H54 (cell line): ENCODE data around the gene ALOX15.
"Not testable (repeated sequence)": the region's sequence is repeated elsewhere in the genome, so short reads cannot be mapped to it uniquely, and the experiment has no call there.

Experiments used
- DNase-seq: peaks from one replicate; pipeline ENCODE4 v3.0.0; 2011; ENCODE audit warnings: low spot score, mixed read lengths; ENCODE audit not compliant: insufficient read length
- FAIRE-seq: peaks from 3 replicates; lab custom pipeline; 2011; peaks lifted over from hg19 to GRCh38; lab: Jason Lieb, UNC
- POLR2A ChIP-seq: IDR thresholded peaks from 2 replicates; pipeline ENCODE4 v1.6.1; 2011; ENCODE audit warnings: low read depth, mild to moderate bottlenecking, low read length

The ALOX15 gene

GRCh38 chr17:4636474-4637100 is 4.9 kb downstream of the ALOX15 start:
- no peak for DNase-seq
- TF ChIP-seq POLR2A, result no peak
- no peak for FAIRE-seq

- no peak for TF ChIP-seq POLR2A
- DNase-seq (no peak), FAIRE-seq (no peak)
Observed at GRCh38 chr17:4635823-4636375, 5.6 kb downstream of the ALOX15 start.

- FAIRE-seq, result no peak
- DNase-seq, result no peak
Observed at GRCh38 chr17:4634976-4635375, 6.5 kb downstream of the ALOX15 start.

GRCh38 chr17:4633643-4634042 is 7.8 kb downstream of the ALOX15 start:
- TF ChIP-seq POLR2A, result no peak
- FAIRE-seq (no peak), DNase-seq (no peak)

More at GRCh38 chr17:4634976-4635375, 6.5 kb downstream of the ALOX15 start:
- no peak for TF ChIP-seq POLR2A

GRCh38 chr17:4632581-4632920 is 8.9 kb downstream of the ALOX15 start:
- no peak for TF ChIP-seq POLR2A
- DNase-seq (no peak), FAIRE-seq (no peak)

GRCh38 chr17:4631836-4632580 is 9.5 kb downstream of the ALOX15 start:
- FAIRE-seq (no peak), DNase-seq (peak; percentile 35)
- no peak for TF ChIP-seq POLR2A

GRCh38 chr17:4631431-4631830 is 10.0 kb downstream of the ALOX15 start:
- no peak for TF ChIP-seq POLR2A
- no peak for FAIRE-seq
- DNase-seq, result no peak

- no peak for TF ChIP-seq POLR2A
- FAIRE-seq (no peak), DNase-seq (no peak)
Observed at GRCh38 chr17:4626734-4627256, 14.7 kb downstream of the ALOX15 start.

GRCh38 chr17:4625181-4625617 is 16.3 kb downstream of the ALOX15 start:
- DNase-seq (no peak), FAIRE-seq (no peak)
- no peak for TF ChIP-seq POLR2A

GRCh38 chr17:4624451-4624911 is 17.0 kb downstream of the ALOX15 start:
- not testable (repeated sequence) for DNase-seq, FAIRE-seq

GRCh38 chr17:4623249-4623648 is 18.2 kb downstream of the ALOX15 start:
- FAIRE-seq (no peak), DNase-seq (no peak)
- no peak for TF ChIP-seq POLR2A

- no peak for TF ChIP-seq POLR2A
- DNase-seq (no peak), FAIRE-seq (no peak)
Observed at GRCh38 chr17:4622375-4622774, 19.1 kb downstream of the ALOX15 start.

- FAIRE-seq, result no peak
Observed at GRCh38 chr17:4620531-4621101, 20.9 kb downstream of the ALOX15 start.

More at GRCh38 chr17:4620531-4621101, 20.9 kb downstream of the ALOX15 start:
- no peak for TF ChIP-seq POLR2A
- no peak for DNase-seq
